Muscle layer of colon (tissue), 2 donors: ENCODE data around the gene HS6ST3.

Source experiments
- H3K27ac ChIP-seq: one replicate; pipeline ENCODE4 v1.7.0; 2013; ENCODE audit warnings: low read depth, mild to moderate bottlenecking, low read length, moderate library complexity
- H3K27me3 ChIP-seq, 2 donors: one replicate each; pipeline ENCODE4 v1.7.0; 2013; ENCODE audit warnings: low read length in 2 of 2, mild to moderate bottlenecking in 2 of 2; ENCODE audit not compliant: insufficient read depth in 2 of 2, control insufficient read depth in 1 of 2
- H3K36me3 ChIP-seq: one replicate; pipeline ENCODE4 v1.7.0; 2013; ENCODE audit warnings: mild to moderate bottlenecking, low read length; ENCODE audit not compliant: insufficient read depth
- H3K4me1 ChIP-seq: one replicate; pipeline ENCODE4 v1.7.0; 2013; ENCODE audit warnings: mild to moderate bottlenecking, low read length; ENCODE audit not compliant: insufficient read depth
- H3K4me3 ChIP-seq, 2 donors: one replicate each; pipeline ENCODE4 v1.7.0; 2013; ENCODE audit warnings: low read length in 2 of 2, low read depth in 1 of 2, mild to moderate bottlenecking in 1 of 2, moderate library complexity in 1 of 2
- H3K9ac ChIP-seq: one replicate; pipeline ENCODE4 v1.7.0; 2013; ENCODE audit warnings: low read length
- H3K9me3 ChIP-seq: one replicate; pipeline ENCODE4 v1.7.0; 2013; ENCODE audit warnings: mild to moderate bottlenecking, low read length
- donor health status: abdominal sarcoma.
- donor health status: Adenocarcinoma of cecum.

The HS6ST3 gene

GRCh38 chr13:96454466-96454865, 364.6 kb downstream of the HS6ST3 start:
- Histone ChIP-seq H3K36me3 (no peaks in the 10 kb centered on the region), H3K27ac (no peak overlapping the region), H3K9ac (no peak overlapping the region), H3K4me1 (no peaks in the 10 kb centered on the region), H3K4me3 (no peak overlapping the region), H3K9me3 (no peaks in the 10 kb centered on the region), H3K27me3 (no peaks in the 10 kb centered on the region)

GRCh38 chr13:96460609-96461008, 370.7 kb downstream of the HS6ST3 start:
- Histone ChIP-seq H3K27me3 (no peaks in the 10 kb centered on the region), H3K4me1 (no peaks in the 10 kb centered on the region), H3K4me3 (no peak overlapping the region), H3K27ac (no peak overlapping the region), H3K9me3 (no peaks in the 10 kb centered on the region), H3K9ac (no peak overlapping the region), H3K36me3 (no peaks in the 10 kb centered on the region)

GRCh38 chr13:96473526-96474180, 383.7 kb downstream of the HS6ST3 start:
- H3K4me1 ChIP-seq, result no peaks in the 10 kb centered on the region
- H3K36me3 ChIP-seq, result no peaks in the 10 kb centered on the region
- no peaks in the 10 kb centered on the region for H3K27me3 ChIP-seq
- no peak overlapping the region for H3K27ac ChIP-seq
- no peak overlapping the region for H3K4me3 ChIP-seq
- no peak overlapping the region for H3K9ac ChIP-seq
- H3K9me3 ChIP-seq, result no peaks in the 10 kb centered on the region

GRCh38 chr13:96474181-96474557, 384.3 kb downstream of the HS6ST3 start:
- Histone ChIP-seq H3K9me3 (no peaks in the 10 kb centered on the region), H3K27me3 (no peaks in the 10 kb centered on the region), H3K4me3 (no peak overlapping the region), H3K9ac (no peak overlapping the region), H3K27ac (no peak overlapping the region), H3K36me3 (no peaks in the 10 kb centered on the region), H3K4me1 (no peaks in the 10 kb centered on the region)

GRCh38 chr13:96475103-96475502, 385.2 kb downstream of the HS6ST3 start:
- no peak overlapping the region for H3K27ac ChIP-seq
- H3K9me3 ChIP-seq, result no peaks in the 10 kb centered on the region
- H3K27me3 ChIP-seq, result no peaks in the 10 kb centered on the region
- H3K4me3 ChIP-seq, result no peak overlapping the region
- no peaks in the 10 kb centered on the region for H3K4me1 ChIP-seq
- no peak overlapping the region for H3K9ac ChIP-seq
- no peaks in the 10 kb centered on the region for H3K36me3 ChIP-seq

GRCh38 chr13:96481482-96481881, 391.6 kb downstream of the HS6ST3 start:
- H3K4me3 ChIP-seq, result no peak overlapping the region
- no peaks in the 10 kb centered on the region for H3K9me3 ChIP-seq
- no peaks in the 10 kb centered on the region for H3K4me1 ChIP-seq
- H3K36me3 ChIP-seq, result no peaks in the 10 kb centered on the region
- no peaks in the 10 kb centered on the region for H3K27me3 ChIP-seq
- no peak overlapping the region for H3K9ac ChIP-seq
- H3K27ac ChIP-seq, result no peak overlapping the region

- Histone ChIP-seq H3K4me3 (no peak overlapping the region), H3K9me3 (no peaks in the 10 kb centered on the region), H3K9ac (no peak overlapping the region), H3K27ac (no peak overlapping the region), H3K27me3 (no peaks in the 10 kb centered on the region), H3K36me3 (no peaks in the 10 kb centered on the region), H3K4me1 (no peaks in the 10 kb centered on the region)
These were observed 400.6 kb downstream of the HS6ST3 start for GRCh38 chr13:96490496-96490989.

- Histone ChIP-seq H3K4me1 (no peaks in the 10 kb centered on the region), H3K27me3 (no peaks in the 10 kb centered on the region), H3K27ac (no peak overlapping the region), H3K36me3 (no peaks in the 10 kb centered on the region), H3K9me3 (no peaks in the 10 kb centered on the region), H3K9ac (no peak overlapping the region), H3K4me3 (no peak overlapping the region)
These were observed 401.2 kb downstream of the HS6ST3 start for GRCh38 chr13:96491103-96491502.

GRCh38 chr13:96492766-96493165, 402.9 kb downstream of the HS6ST3 start:
- Histone ChIP-seq H3K4me1 (no peaks in the 10 kb centered on the region), H3K4me3 (no peak overlapping the region), H3K27ac (no peak overlapping the region), H3K9me3 (no peaks in the 10 kb centered on the region), H3K27me3 (no peaks in the 10 kb centered on the region), H3K9ac (no peak overlapping the region), H3K36me3 (no peaks in the 10 kb centered on the region)

GRCh38 chr13:96499656-96500055, 409.7 kb downstream of the HS6ST3 start:
- Histone ChIP-seq H3K9me3 (no peaks in the 10 kb centered on the region), H3K36me3 (no peaks in the 10 kb centered on the region), H3K4me3 (no peak overlapping the region), H3K27me3 (no peaks in the 10 kb centered on the region), H3K4me1 (no peaks in the 10 kb centered on the region), H3K27ac (no peak overlapping the region), H3K9ac (no peak overlapping the region)

GRCh38 chr13:96500953-96501352, 411.0 kb downstream of the HS6ST3 start:
- no peaks in the 10 kb centered on the region for H3K4me1 ChIP-seq
- H3K4me3 ChIP-seq, result no peak overlapping the region
- H3K36me3 ChIP-seq, result no peaks in the 10 kb centered on the region
- H3K9ac ChIP-seq, result no peak overlapping the region
- no peaks in the 10 kb centered on the region for H3K27me3 ChIP-seq
- no peak overlapping the region for H3K27ac ChIP-seq
- no peaks in the 10 kb centered on the region for H3K9me3 ChIP-seq

- no peaks in the 10 kb centered on the region for H3K9me3 ChIP-seq
These were observed 413.6 kb downstream of the HS6ST3 start for GRCh38 chr13:96503481-96503880.

More at GRCh38 chr13:96503481-96503880, 413.6 kb downstream of the HS6ST3 start:
- Histone ChIP-seq H3K9ac (no peak overlapping the region), H3K4me3 (no peak overlapping the region), H3K27ac (no peak overlapping the region), H3K36me3 (no peaks in the 10 kb centered on the region), H3K4me1 (no peaks in the 10 kb centered on the region), H3K27me3 (no peaks in the 10 kb centered on the region)
